Immature natural killer cell (primary cell): ENCODE results near the gene FBXO48. TPM values are rescaled to one million over a fixed set of nuclear protein-coding genes. Genes with fewer than 3 reads are reported as not detected.

ENCODE experiments used
- DNase-seq, 3 donors: peaks; one replicate each; pipeline ENCODE4 v3.0.0; 2022; ENCODE audit warnings: mixed read lengths in 1 of 3
- H3K27ac Mint-ChIP-seq, 6 donors: one replicate each; pipeline ENCODE4 v1.8.0; 2020; ENCODE audit warnings: mixed read lengths in 6 of 6, mild to moderate bottlenecking in 5 of 6, inconsistent platforms in 4 of 6, moderate library complexity in 3 of 6
- H3K27me3 Mint-ChIP-seq, 3 donors: one replicate each; pipeline ENCODE4 v1.8.0; 2020 to 2021; ENCODE audit warnings: low read depth in 3 of 3, mild to moderate bottlenecking in 3 of 3, mixed read lengths in 3 of 3, moderate library complexity in 3 of 3, inconsistent platforms in 1 of 3
- H3K36me3 Mint-ChIP-seq, 3 donors: one replicate each; pipeline ENCODE4 v1.8.0; 2020; ENCODE audit warnings: mixed read lengths in 3 of 3, inconsistent platforms in 2 of 3, mild to moderate bottlenecking in 2 of 3
- H3K4me1 Mint-ChIP-seq, 2 donors: one replicate each; pipeline ENCODE4 v1.8.0; 2020; ENCODE audit warnings: inconsistent platforms in 2 of 2, mild to moderate bottlenecking in 2 of 2, mixed read lengths in 2 of 2, moderate library complexity in 1 of 2
- H3K4me3 Mint-ChIP-seq, 5 donors: one replicate each; pipeline ENCODE4 v1.8.0; 2020; ENCODE audit warnings: mild to moderate bottlenecking in 5 of 5, mixed read lengths in 5 of 5, inconsistent platforms in 3 of 5, moderate library complexity in 3 of 5
- H3K9me3 Mint-ChIP-seq, 6 donors: one replicate each; pipeline ENCODE4 v1.8.0; 2020; ENCODE audit warnings: mild to moderate bottlenecking in 6 of 6, mixed read lengths in 6 of 6, inconsistent platforms in 4 of 6, moderate library complexity in 3 of 6
- polyA plus RNA-seq, 3 donors: library from polyadenylated mRNA; unstranded; fragments of 300-500 nt; fragmentation: Illumina TruSeq; gene quantifications; one replicate each; pipeline ENCODE4 v1.2.3, GENCODE V29; 2021

Gene FBXO48
- polyA plus RNA-seq, 3 donors from 2014 or later, result 0.28 to 0.39 TPM; not detected in 1

DNA sequence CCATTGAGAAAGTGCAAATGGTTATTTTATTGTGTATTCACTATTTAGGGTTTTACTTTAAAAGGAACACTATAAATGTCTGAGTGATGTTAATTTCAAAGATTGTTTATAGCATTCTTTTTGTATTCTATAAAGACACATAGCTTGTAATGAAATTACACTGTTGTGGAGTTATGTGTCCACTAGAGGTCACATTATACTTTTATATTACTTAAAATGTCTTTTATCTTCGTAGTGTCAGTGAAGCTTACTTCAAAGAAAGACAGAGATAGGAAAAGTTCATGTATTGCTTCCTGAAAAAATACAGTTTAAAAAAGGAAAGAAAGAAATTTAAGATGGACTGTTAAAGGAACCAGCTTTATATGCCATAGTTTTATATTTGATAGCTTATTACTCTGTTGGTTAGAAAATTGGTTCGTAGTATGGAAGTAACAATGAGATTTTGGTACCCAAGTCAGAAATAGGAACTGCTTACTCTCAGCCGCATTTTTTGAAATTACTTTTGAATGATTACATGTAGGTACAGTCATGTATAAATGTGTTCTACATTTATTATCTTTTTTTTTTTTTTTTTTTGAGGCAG is 20.8 kb upstream of the FBXO48 start:
- peak overlapping the region in 2 of 5 donors; percentile 11 to 34 for H3K4me3 Mint-ChIP-seq
- DNase-seq, result peak in 2 of 3 donors; percentile 16 to 26
- peaks cover 0 to 2% (median 0%) of the 10 kb centered on the region in 6 donors for H3K9me3 Mint-ChIP-seq
- no peaks in the 10 kb centered on the region for H3K36me3 Mint-ChIP-seq
- H3K27me3 Mint-ChIP-seq, result peaks cover 0 to 2% (median 1%) of the 10 kb centered on the region in 3 donors
- no peak overlapping the region for H3K27ac Mint-ChIP-seq
- H3K4me1 Mint-ChIP-seq, result peaks cover 3 to 6% of the 10 kb centered on the region in 2 donors

GRCh38 chr2:68483011-68483410 is 15.9 kb upstream of the FBXO48 start:
- Mint-ChIP-seq H3K36me3 (no peaks in the 10 kb centered on the region), H3K27me3 (peaks cover 0 to 2% (median 2%) of the 10 kb centered on the region in 3 donors), H3K9me3 (no peaks in the 10 kb centered on the region), H3K27ac (no peak overlapping the region), H3K4me1 (peaks cover 2 to 5% of the 10 kb centered on the region in 2 donors), H3K4me3 (no peak overlapping the region)
- no peak for DNase-seq

GRCh38 chr2:68482296-68482820 is 15.3 kb upstream of the FBXO48 start:
- no peak overlapping the region for H3K4me3 Mint-ChIP-seq
- no peak for DNase-seq
- no peaks in the 10 kb centered on the region for H3K4me1 Mint-ChIP-seq
- H3K27ac Mint-ChIP-seq, result no peak overlapping the region
- peaks cover 0 to 2% (median 2%) of the 10 kb centered on the region in 3 donors for H3K27me3 Mint-ChIP-seq
- H3K36me3 Mint-ChIP-seq, result no peaks in the 10 kb centered on the region
- H3K9me3 Mint-ChIP-seq, result no peaks in the 10 kb centered on the region

DNA sequence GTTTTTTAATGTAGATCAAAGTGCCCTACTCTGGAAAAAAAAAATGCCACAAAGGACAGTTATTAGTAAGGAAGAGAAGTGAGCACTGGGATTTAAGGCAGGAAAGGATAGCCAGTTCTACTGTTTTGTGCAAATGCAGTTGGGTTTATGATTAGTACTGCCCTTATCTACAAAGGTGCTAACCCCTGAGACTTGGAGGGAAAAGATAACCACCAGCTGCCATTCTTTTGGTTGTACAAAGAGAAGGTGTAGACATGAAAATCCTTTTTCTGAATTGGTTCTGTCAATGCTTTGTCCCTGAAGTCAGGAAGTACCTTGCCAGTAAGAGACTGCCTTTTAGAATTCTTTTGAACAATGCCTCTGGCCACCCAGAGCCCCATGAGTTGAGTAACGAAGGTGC is 11.6 kb upstream of the FBXO48 start:
- no peak overlapping the region for H3K27ac Mint-ChIP-seq
- H3K27me3 Mint-ChIP-seq, result peaks cover 0 to 4% (median 2%) of the 10 kb centered on the region in 3 donors
- no peaks in the 10 kb centered on the region for H3K4me1 Mint-ChIP-seq
- no peaks in the 10 kb centered on the region for H3K36me3 Mint-ChIP-seq
- no peaks in the 10 kb centered on the region for H3K9me3 Mint-ChIP-seq
- no peak for DNase-seq
- H3K4me3 Mint-ChIP-seq, result no peak overlapping the region

DNA sequence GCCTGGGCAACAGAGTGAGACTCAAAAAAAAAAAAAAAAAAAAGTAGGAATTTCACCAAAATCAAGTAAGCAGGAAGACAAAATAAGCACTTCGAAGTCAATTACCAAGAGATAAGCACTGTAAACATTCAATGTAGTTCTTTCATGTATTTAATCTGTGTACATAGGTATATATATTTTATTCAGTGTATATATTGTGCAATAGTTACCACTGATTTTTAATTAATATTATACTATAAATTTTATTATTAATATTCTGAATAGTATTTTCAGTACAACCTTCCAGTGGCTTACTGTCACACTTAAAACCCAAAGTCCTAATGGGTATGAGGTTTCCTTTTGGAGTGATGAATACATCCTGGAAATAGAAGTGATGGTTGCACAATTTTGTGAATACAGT is 9.4 kb upstream of the FBXO48 start:
- H3K4me3 Mint-ChIP-seq, result no peak overlapping the region
- no peaks in the 10 kb centered on the region for H3K36me3 Mint-ChIP-seq
- DNase-seq, result no peak
- no peak overlapping the region for H3K27ac Mint-ChIP-seq
- H3K27me3 Mint-ChIP-seq, result peaks cover 0 to 6% (median 3%) of the 10 kb centered on the region in 3 donors
- H3K4me1 Mint-ChIP-seq, result no peaks in the 10 kb centered on the region
- no peaks in the 10 kb centered on the region for H3K9me3 Mint-ChIP-seq

- Mint-ChIP-seq H3K4me3 (no peak overlapping the region), H3K36me3 (no peaks in the 10 kb centered on the region), H3K9me3 (no peaks in the 10 kb centered on the region), H3K27ac (no peak overlapping the region), H3K27me3 (peaks cover 0 to 6% (median 2%) of the 10 kb centered on the region in 3 donors), H3K4me1 (no peaks in the 10 kb centered on the region)
- DNase-seq, result no peak
These were observed 8.5 kb upstream of the FBXO48 start for GRCh38 chr2:68475576-68475975.

DNA sequence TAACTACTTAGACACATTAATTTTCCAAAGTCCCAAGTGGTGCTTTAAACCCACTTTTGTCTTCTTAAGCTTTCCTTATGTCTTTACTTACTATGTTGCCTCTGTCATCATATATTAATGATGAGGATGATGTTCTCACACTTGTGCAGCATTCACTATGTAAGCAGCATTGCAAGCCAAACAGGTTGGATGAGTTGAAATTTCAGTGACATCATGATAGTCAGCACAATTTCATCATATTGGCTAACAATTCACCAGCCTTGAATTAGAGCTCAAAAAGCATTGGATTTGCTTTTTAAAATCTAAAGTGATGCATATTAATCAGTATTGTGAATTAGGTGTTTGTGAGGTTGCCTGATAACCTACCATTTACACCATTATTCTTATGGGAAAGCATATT is 8.0 kb upstream of the FBXO48 start:
- Mint-ChIP-seq H3K27ac (no peak overlapping the region), H3K36me3 (no peaks in the 10 kb centered on the region), H3K4me1 (no peaks in the 10 kb centered on the region), H3K4me3 (no peak overlapping the region), H3K9me3 (no peaks in the 10 kb centered on the region), H3K27me3 (peaks cover 0 to 6% (median 2%) of the 10 kb centered on the region in 3 donors)
- no peak for DNase-seq

GRCh38 chr2:68472796-68473414 is 5.8 kb upstream of the FBXO48 start:
- H3K27me3 Mint-ChIP-seq, result peaks cover 0 to 4% (median 2%) of the 10 kb centered on the region in 3 donors
- no peak overlapping the region for H3K4me3 Mint-ChIP-seq
- no peaks in the 10 kb centered on the region for H3K9me3 Mint-ChIP-seq
- no peak for DNase-seq
- peaks cover 2 to 3% of the 10 kb centered on the region in 2 donors for H3K4me1 Mint-ChIP-seq
- no peaks in the 10 kb centered on the region for H3K36me3 Mint-ChIP-seq
- no peak overlapping the region for H3K27ac Mint-ChIP-seq

DNA sequence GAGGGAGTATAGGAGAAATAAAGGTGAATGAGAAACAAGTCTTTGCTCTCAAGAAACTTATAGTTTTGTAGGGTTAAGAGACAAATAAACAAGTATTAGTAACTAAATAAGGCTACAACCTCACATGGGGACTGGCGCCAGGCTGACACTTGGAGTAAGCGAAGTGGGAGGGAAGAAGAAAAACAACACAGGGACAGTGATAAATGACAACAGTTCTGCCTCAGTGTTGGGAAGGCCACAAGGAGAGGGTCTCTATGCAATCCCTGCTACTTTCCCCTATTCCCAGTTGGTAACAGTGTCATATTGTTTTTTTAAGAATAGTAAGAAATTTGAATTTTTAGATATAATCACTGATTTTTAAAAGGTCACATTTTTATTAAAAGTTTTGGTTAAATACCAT is 4.3 kb upstream of the FBXO48 start:
- H3K27me3 Mint-ChIP-seq, result peaks cover 2 to 15% (median 5%) of the 10 kb centered on the region in 3 donors
- no peaks in the 10 kb centered on the region for H3K36me3 Mint-ChIP-seq
- no peaks in the 10 kb centered on the region for H3K9me3 Mint-ChIP-seq
- H3K4me1 Mint-ChIP-seq, result peaks cover 11 to 17% of the 10 kb centered on the region in 2 donors
- DNase-seq, result no peak
- no peak overlapping the region for H3K27ac Mint-ChIP-seq
- no peak overlapping the region for H3K4me3 Mint-ChIP-seq

- no peaks in the 10 kb centered on the region for H3K36me3 Mint-ChIP-seq
- H3K27ac Mint-ChIP-seq, result no peak overlapping the region
- no peak for DNase-seq
- H3K4me3 Mint-ChIP-seq, result no peak overlapping the region
- no peaks in the 10 kb centered on the region for H3K9me3 Mint-ChIP-seq
- peaks cover 21 to 31% of the 10 kb centered on the region in 2 donors for H3K4me1 Mint-ChIP-seq
- peaks cover 2 to 21% (median 9%) of the 10 kb centered on the region in 3 donors for H3K27me3 Mint-ChIP-seq
These were observed 2.8 kb upstream of the FBXO48 start for GRCh38 chr2:68469935-68470334.

- no peak for DNase-seq
- H3K36me3 Mint-ChIP-seq, result no peaks in the 10 kb centered on the region
- peak overlapping the region in 1 of 5 donors; percentile 36 for H3K4me3 Mint-ChIP-seq
- peaks cover 2 to 18% (median 9%) of the 10 kb centered on the region in 3 donors for H3K27me3 Mint-ChIP-seq
- H3K9me3 Mint-ChIP-seq, result no peaks in the 10 kb centered on the region
- H3K4me1 Mint-ChIP-seq, result peaks cover 21 to 31% of the 10 kb centered on the region in 2 donors
- peak overlapping the region in 5 of 6 donors; percentile 2 to 95 (median 33) for H3K27ac Mint-ChIP-seq
These were observed 1.7 kb upstream of the FBXO48 start for GRCh38 chr2:68468801-68469200.

DNA sequence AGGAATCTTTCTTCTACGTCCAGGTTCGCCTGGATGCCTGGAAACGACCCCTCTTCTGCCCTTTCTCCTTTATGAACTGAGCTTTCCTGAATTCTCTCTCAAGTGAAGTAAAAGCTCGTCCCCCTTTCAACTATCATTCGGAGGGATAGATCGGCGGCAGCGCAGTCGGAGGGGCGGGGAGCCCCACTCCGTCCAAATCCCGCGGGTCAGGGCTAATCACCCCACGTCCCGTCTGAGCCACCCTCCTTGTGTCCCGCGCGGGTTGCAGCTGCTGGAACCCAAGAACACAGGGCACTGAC is 367 bp downstream of the FBXO48 start:
- Mint-ChIP-seq H3K4me1 (peaks cover 21 to 31% of the 10 kb centered on the region in 2 donors), H3K36me3 (no peaks in the 10 kb centered on the region), H3K27me3 (peaks cover 1 to 16% (median 9%) of the 10 kb centered on the region in 3 donors), H3K4me3 (peak overlapping the region; percentile 93 to 97 (median 96)), H3K27ac (peak overlapping the region; percentile 94 to 97 (median 95)), H3K9me3 (no peaks in the 10 kb centered on the region)
- no peak for DNase-seq

GRCh38 chr2:68466361-68466777 is 725 bp downstream of the FBXO48 start:
- peak; percentile 41 to 55 (median 49) for DNase-seq
- Mint-ChIP-seq H3K4me1 (peaks cover 21 to 31% of the 10 kb centered on the region in 2 donors), H3K27me3 (peaks cover 0 to 16% (median 9%) of the 10 kb centered on the region in 3 donors)

DNA sequence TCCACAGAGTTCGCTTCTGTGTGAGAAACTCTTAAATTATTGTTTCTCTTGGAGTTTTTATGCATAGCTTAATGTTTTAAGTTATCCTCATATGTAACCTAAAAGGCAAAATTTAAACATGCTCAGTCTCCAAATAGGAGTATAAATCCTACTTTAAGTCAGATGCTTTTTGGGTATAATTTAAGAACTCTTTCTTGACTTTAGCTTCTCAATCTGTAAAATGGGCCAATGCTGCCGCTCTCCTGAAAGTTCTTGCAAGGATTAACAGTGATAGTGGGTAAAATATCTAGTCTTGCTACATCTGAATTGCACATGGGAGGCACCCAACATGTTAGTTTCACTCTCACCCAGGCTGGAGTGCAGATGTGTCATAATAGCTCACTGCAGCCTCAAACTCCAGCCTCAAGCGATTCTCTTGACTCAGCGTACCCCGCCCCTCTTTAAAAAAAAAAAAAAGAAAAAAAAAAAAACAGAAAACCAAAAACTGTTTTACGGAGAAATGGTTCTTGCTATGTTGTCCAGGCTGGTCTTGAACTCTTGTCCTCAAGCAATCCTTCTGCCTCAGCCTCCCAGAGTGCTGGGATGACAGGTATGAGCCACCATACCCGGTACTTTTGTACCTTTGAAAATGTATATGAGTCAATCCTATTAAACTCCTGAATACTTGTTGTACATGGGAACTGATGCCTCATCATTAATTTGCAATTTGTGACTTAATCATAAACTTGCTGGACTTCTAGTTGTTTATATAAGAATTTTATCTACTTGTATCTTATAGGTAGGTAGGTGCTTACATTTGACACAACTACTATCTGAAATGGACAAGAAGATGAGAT is 1.8 kb downstream of the FBXO48 start:
- peak in 2 of 3 donors; percentile 26 to 65 for DNase-seq
- H3K4me1 Mint-ChIP-seq, result peaks cover 21 to 31% of the 10 kb centered on the region in 2 donors
- no peaks in the 10 kb centered on the region for H3K36me3 Mint-ChIP-seq
- H3K27ac Mint-ChIP-seq, result peak overlapping the region; percentile 94 to 97 (median 95)
- H3K27me3 Mint-ChIP-seq, result peaks cover 0 to 16% (median 9%) of the 10 kb centered on the region in 3 donors
- no peaks in the 10 kb centered on the region for H3K9me3 Mint-ChIP-seq
- H3K4me3 Mint-ChIP-seq, result peak overlapping the region in 3 of 5 donors; percentile 95 to 97 (median 96)

More at GRCh38 chr2:68466361-68466777, 725 bp downstream of the FBXO48 start:
- H3K4me3 Mint-ChIP-seq, result peak overlapping the region; percentile 93 to 97 (median 96)
- H3K27ac Mint-ChIP-seq, result peak overlapping the region; percentile 94 to 97 (median 95)
- no peaks in the 10 kb centered on the region for H3K36me3 Mint-ChIP-seq
- no peaks in the 10 kb centered on the region for H3K9me3 Mint-ChIP-seq
